HEK293 (cell line): ENCODE measurements around the gene TRIM44.

Experiments used
- CTCF ChIA-PET: fragments of 350-600 bp; formaldehyde crosslinking; extraction: SDS; loops from one replicate; lab custom pipeline; 2021; ENCODE audit warnings: antibody characterized with exemption; lab: Yijun Ruan, JAX
- POLR2A ChIA-PET: fragments of 300-600 bp; formaldehyde crosslinking; extraction: SDS; loops from one replicate; lab custom pipeline; 2020; ENCODE audit warnings: antibody characterized with exemption, inconsistent platforms; lab: Yijun Ruan, JAX
- H3K27ac ChIP-seq: fragments of 200-500 bp; sonication (Bioruptor generic); 2 replicates; pipeline ENCODE4 v1.5.1; 2014; ENCODE audit warnings: low read depth, low read length, control low read depth, inconsistent platforms; ENCODE audit errors: extremely low read depth
- H3K36me3 ChIP-seq, 2 experiments: fragments of 200-500 bp in 1 of 2; sonication (Bioruptor generic) in 1 of 2; 1 replicate in 1 of 2; 2 replicates in 1 of 2; pipeline ENCODE4 v1.5.1; 2014 to 2017; ENCODE audit warnings: inconsistent platforms in 2 of 2, low read length in 2 of 2; ENCODE audit not compliant: control insufficient read depth in 2 of 2, insufficient read depth in 1 of 2
- H3K4me1 ChIP-seq: fragments of 200-500 bp; sonication (Bioruptor generic); 2 replicates; pipeline ENCODE4 v1.5.1; 2014; ENCODE audit warnings: mild to moderate bottlenecking, low read length, inconsistent platforms; ENCODE audit not compliant: control insufficient read depth, insufficient read depth
- H3K4me3 ChIP-seq: 2 replicates; pipeline ENCODE4 v1.5.1; 2011; ENCODE audit warnings: low read depth, mild to moderate bottlenecking, control low read depth, low read length, moderate library complexity
- H3K9me3 ChIP-seq: fragments of 200-500 bp; sonication (Bioruptor generic); 2 replicates; pipeline ENCODE4 v1.5.1; 2014; ENCODE audit warnings: low read depth, low read length, inconsistent platforms; ENCODE audit not compliant: control insufficient read depth, insufficient read depth
- GLIS2 ChIP-seq: fragments of 450-650 bp; formaldehyde crosslinking; IDR thresholded peaks from 2 replicates; pipeline ENCODE4 v1.5.1; 2016; ENCODE audit warnings: missing biosample characterization, missing genetic modification characterization
- HOXA7 ChIP-seq: sonication (generic); formaldehyde crosslinking; IDR thresholded peaks from 2 replicates; pipeline ENCODE4 v1.8.1; 2022; ENCODE audit warnings: missing genetic modification reagents, borderline replicate concordance
- KLF1 ChIP-seq: fragments of 450-650 bp; formaldehyde crosslinking; IDR thresholded peaks from 2 replicates; pipeline ENCODE4 v1.5.1; 2016; ENCODE audit warnings: missing biosample characterization, missing genetic modification characterization
- MEIS1 ChIP-seq: sonication (generic); formaldehyde crosslinking; IDR thresholded peaks from 2 replicates; pipeline ENCODE4 v1.8.1; 2022; ENCODE audit warnings: missing genetic modification reagents, mild to moderate bottlenecking, borderline replicate concordance
- PRDM2 ChIP-seq: fragments of 450-650 bp; formaldehyde crosslinking; IDR thresholded peaks from 2 replicates; pipeline ENCODE4 v1.5.1; 2016; ENCODE audit warnings: missing biosample characterization, missing genetic modification characterization, borderline replicate concordance
- SP2 ChIP-seq: fragments of 450-650 bp; formaldehyde crosslinking; IDR thresholded peaks from 2 replicates; pipeline ENCODE4 v1.5.1; 2016; ENCODE audit warnings: missing biosample characterization, missing genetic modification characterization
- SP3 ChIP-seq: fragments of 450-650 bp; formaldehyde crosslinking; IDR thresholded peaks from 2 replicates; pipeline ENCODE4 v1.5.1; 2016; ENCODE audit warnings: missing biosample characterization, missing genetic modification characterization
- SP7 ChIP-seq: fragments of 450-650 bp; formaldehyde crosslinking; IDR thresholded peaks from 2 replicates; pipeline ENCODE4 v1.5.1; 2016; ENCODE audit warnings: missing biosample characterization, missing genetic modification characterization
- ZBTB20 ChIP-seq: fragments of 450-650 bp; formaldehyde crosslinking; IDR thresholded peaks from 2 replicates; pipeline ENCODE4 v1.5.1; 2016; ENCODE audit warnings: missing biosample characterization, missing genetic modification characterization
- ZEB2 ChIP-seq: fragments of 450-650 bp; formaldehyde crosslinking; IDR thresholded peaks from 2 replicates; pipeline ENCODE4 v1.5.1; 2016; ENCODE audit warnings: missing biosample characterization, missing genetic modification characterization
- ZFHX2 ChIP-seq: fragments of 450-650 bp; formaldehyde crosslinking; conservative IDR thresholded peaks from 2 replicates; pipeline ENCODE4 v1.5.1; 2016; ENCODE audit warnings: missing biosample characterization, missing genetic modification characterization
- ZFP41 ChIP-seq: fragments of 450-650 bp; formaldehyde crosslinking; IDR thresholded peaks from 2 replicates; pipeline ENCODE4 v1.5.1; 2016; ENCODE audit warnings: missing biosample characterization, missing genetic modification characterization, borderline replicate concordance
- ZNF169 ChIP-seq: fragments of 450-650 bp; formaldehyde crosslinking; IDR thresholded peaks from 2 replicates; pipeline ENCODE4 v1.5.1; 2016; ENCODE audit warnings: missing biosample characterization, missing genetic modification characterization
- ZNF211 ChIP-seq: fragments of 450-650 bp; formaldehyde crosslinking; IDR thresholded peaks from 2 replicates; pipeline ENCODE4 v1.5.1; 2016; ENCODE audit warnings: low read depth, missing biosample characterization, missing genetic modification characterization
- ZNF239 ChIP-seq: fragments of 450-650 bp; formaldehyde crosslinking; IDR thresholded peaks from 2 replicates; pipeline ENCODE4 v1.5.1; 2016; ENCODE audit warnings: missing biosample characterization, missing genetic modification characterization
- ZNF26 ChIP-seq: fragments of 450-650 bp; formaldehyde crosslinking; IDR thresholded peaks from 2 replicates; pipeline ENCODE4 v1.5.1; 2016; ENCODE audit warnings: missing biosample characterization, missing genetic modification characterization
- ZNF292 ChIP-seq: fragments of 450-650 bp; formaldehyde crosslinking; IDR thresholded peaks from 2 replicates; pipeline ENCODE4 v1.5.1; 2016; ENCODE audit warnings: low read depth, missing biosample characterization, missing genetic modification characterization, borderline replicate concordance
- ZNF324 ChIP-seq: fragments of 450-650 bp; formaldehyde crosslinking; IDR thresholded peaks from 2 replicates; pipeline ENCODE4 v1.5.1; 2016; ENCODE audit warnings: missing biosample characterization, missing genetic modification characterization
- ZNF341 ChIP-seq: fragments of 450-650 bp; formaldehyde crosslinking; IDR thresholded peaks from 2 replicates; pipeline ENCODE4; 2016; ENCODE audit warnings: low read depth, missing biosample characterization, missing genetic modification characterization
- ZNF354C ChIP-seq: fragments of 450-650 bp; formaldehyde crosslinking; IDR thresholded peaks from 2 replicates; pipeline ENCODE4 v1.5.1; 2016; ENCODE audit warnings: missing biosample characterization, missing genetic modification characterization, low read depth, borderline replicate concordance
- ZNF548 ChIP-seq: fragments of 450-650 bp; formaldehyde crosslinking; IDR thresholded peaks from 2 replicates; pipeline ENCODE4 v1.5.1; 2016; ENCODE audit warnings: missing biosample characterization, missing genetic modification characterization
- ZNF600 ChIP-seq: fragments of 450-650 bp; formaldehyde crosslinking; IDR thresholded peaks from 2 replicates; pipeline ENCODE4 v1.5.1; 2016; ENCODE audit warnings: missing biosample characterization, missing genetic modification characterization
- ZNF777 ChIP-seq: fragments of 450-650 bp; formaldehyde crosslinking; IDR thresholded peaks from 2 replicates; pipeline ENCODE4 v1.5.1; 2017; ENCODE audit warnings: missing biosample characterization, missing genetic modification characterization, borderline replicate concordance
- TF ChIP-seq, protein P1 (sequence below): fragments of 450-650 bp; formaldehyde crosslinking; IDR thresholded peaks from 2 replicates; pipeline ENCODE4 v1.5.1; 2016; ENCODE audit warnings: missing biosample characterization, missing genetic modification characterization
- TF ChIP-seq, protein P2 (sequence below): fragments of 450-650 bp; formaldehyde crosslinking; IDR thresholded peaks from 2 replicates; pipeline ENCODE4 v1.5.1; 2016; ENCODE audit warnings: missing biosample characterization, missing genetic modification characterization

The TRIM44 gene

GRCh38 chr11:35619116-35619854 is 43.3 kb upstream of the TRIM44 start (continued):
- TF ChIP-seq PRDM2 (tag by site-specific recombination) (no peak), ZBTB20 (tag by site-specific recombination) (peak; percentile 47; the same call in 1 of the 2 replicates), ZEB2 (no peak), SP7 (tag by site-specific recombination) (no peak), ZNF239 (no peak), SP2 (no peak), ZNF354C (tag by site-specific recombination) (no peak), ZNF600 (tag by site-specific recombination) (0 out of 2 replicates have a peak, but pooled peaks have one; percentile 37), ZNF26 (tag by site-specific recombination) (no peak), ZNF548 (tag by site-specific recombination) (no peak), MEIS1 (no peak; the same call in 1 of the 2 replicates), HOXA7 (CRISPR knock-in tag) (peak; percentile 56; the same call in 1 of the 2 replicates), ZNF777 (tag by site-specific recombination) (no peak), ZFP41 (tag by site-specific recombination) (no peak), ZNF169 (tag by site-specific recombination) (no peak), ZNF211 (tag by site-specific recombination) (no peak), ZNF324 (no peak)

GRCh38 chr11:35619855-35620640 is 42.5 kb upstream of the TRIM44 start:
- Histone ChIP-seq H3K4me1 (peaks cover 3% of the 10 kb centered on the region), H3K9me3 (no peaks in the 10 kb centered on the region), H3K36me3 (no peaks in the 10 kb centered on the region), H3K27ac (peak overlapping the region; percentile 88; the same call in 1 of the 2 replicates), H3K4me3 (peak overlapping the region; percentile 63)
- CTCF ChIA-PET, result interaction anchor here (0.7 to 1.0 kb wide), 2 partner anchors 10 to 203 kb away, joined by 3 read pairs; no protein-coding TSS in a partner anchor
- POLR2A ChIA-PET, result interaction anchor here (1.1 kb wide), 1 partner anchor 132 kb away, joined by 4 read pairs; no protein-coding TSS in a partner anchor
- TF ChIP-seq SP3 (tag by site-specific recombination) (no peak), GLIS2 (tag by site-specific recombination) (peak; percentile 71), ZNF341 (tag by site-specific recombination) (0 out of 2 replicates have a peak, but pooled peaks have one; percentile 29), HOXA7 (CRISPR knock-in tag) (no peak), ZFHX2 (tag by site-specific recombination) (peak; percentile 27; the same call in 1 of the 2 replicates), KLF1 (tag by site-specific recombination) (no peak), ZNF292 (tag by site-specific recombination) (no peak)
- TF ChIP-seq, protein P1, sequence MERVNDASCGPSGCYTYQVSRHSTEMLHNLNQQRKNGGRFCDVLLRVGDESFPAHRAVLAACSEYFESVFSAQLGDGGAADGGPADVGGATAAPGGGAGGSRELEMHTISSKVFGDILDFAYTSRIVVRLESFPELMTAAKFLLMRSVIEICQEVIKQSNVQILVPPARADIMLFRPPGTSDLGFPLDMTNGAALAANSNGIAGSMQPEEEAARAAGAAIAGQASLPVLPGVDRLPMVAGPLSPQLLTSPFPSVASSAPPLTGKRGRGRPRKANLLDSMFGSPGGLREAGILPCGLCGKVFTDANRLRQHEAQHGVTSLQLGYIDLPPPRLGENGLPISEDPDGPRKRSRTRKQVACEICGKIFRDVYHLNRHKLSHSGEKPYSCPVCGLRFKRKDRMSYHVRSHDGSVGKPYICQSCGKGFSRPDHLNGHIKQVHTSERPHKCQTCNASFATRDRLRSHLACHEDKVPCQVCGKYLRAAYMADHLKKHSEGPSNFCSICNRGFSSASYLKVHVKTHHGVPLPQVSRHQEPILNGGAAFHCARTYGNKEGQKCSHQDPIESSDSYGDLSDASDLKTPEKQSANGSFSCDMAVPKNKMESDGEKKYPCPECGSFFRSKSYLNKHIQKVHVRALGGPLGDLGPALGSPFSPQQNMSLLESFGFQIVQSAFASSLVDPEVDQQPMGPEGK, result peak; percentile 41; the same call in 1 of the 2 replicates
- TF ChIP-seq, protein P2, sequence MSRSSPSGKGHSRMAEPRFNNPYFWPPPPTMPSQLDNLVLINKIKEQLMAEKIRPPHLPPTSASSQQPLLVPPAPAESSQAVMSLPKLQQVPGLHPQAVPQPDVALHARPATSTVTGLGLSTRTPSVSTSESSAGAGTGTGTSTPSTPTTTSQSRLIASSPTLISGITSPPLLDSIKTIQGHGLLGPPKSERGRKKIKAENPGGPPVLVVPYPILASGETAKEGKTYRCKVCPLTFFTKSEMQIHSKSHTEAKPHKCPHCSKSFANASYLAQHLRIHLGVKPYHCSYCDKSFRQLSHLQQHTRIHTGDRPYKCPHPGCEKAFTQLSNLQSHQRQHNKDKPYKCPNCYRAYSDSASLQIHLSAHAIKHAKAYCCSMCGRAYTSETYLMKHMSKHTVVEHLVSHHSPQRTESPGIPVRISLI (tag by site-specific recombination), result no peak
